Endothelial cell of umbilical vein (primary cell): ENCODE data around the gene S100A9.

Experiments
- CTCF ChIP-seq, 2 donors: IDR thresholded peaks; 1 replicate in 1 of 2; 2 replicates in 1 of 2; pipeline ENCODE4 v1.5.1; 2011; ENCODE audit warnings: low read length in 2 of 2, mild to moderate bottlenecking in 2 of 2, moderate library complexity in 2 of 2, control low read depth in 1 of 2, inconsistent platforms in 1 of 2, low read depth in 1 of 2; ENCODE audit not compliant: insufficient read depth in 1 of 2; ENCODE audit errors: extremely low read depth in 1 of 2
- EZH2 ChIP-seq: IDR thresholded peaks from 2 replicates; pipeline ENCODE4 v1.6.1; 2012; ENCODE audit warnings: borderline replicate concordance, low read depth, mild to moderate bottlenecking, moderate library complexity, low read length, inconsistent platforms; ENCODE audit not compliant: severe bottlenecking
- FOS ChIP-seq: IDR thresholded peaks from 2 replicates; pipeline ENCODE4 v1.6.1; 2011; ENCODE audit warnings: mild to moderate bottlenecking, low read length, moderate library complexity, borderline replicate concordance; ENCODE audit not compliant: insufficient read depth
- GATA2 ChIP-seq: IDR thresholded peaks from 2 replicates; pipeline ENCODE4 v1.7.0; 2011; ENCODE audit warnings: low read depth, mild to moderate bottlenecking, moderate library complexity, mixed read lengths, low read length; ENCODE audit not compliant: insufficient read length, insufficient read depth
- JUN ChIP-seq: IDR thresholded peaks from 2 replicates; pipeline ENCODE4 v1.6.1; 2011; ENCODE audit warnings: borderline replicate concordance, low read depth; ENCODE audit not compliant: insufficient read length, insufficient read depth
- MAX ChIP-seq: IDR thresholded peaks from 2 replicates; pipeline ENCODE4 v1.6.1; 2011; ENCODE audit not compliant: insufficient read depth, insufficient read length
- MYC ChIP-seq: IDR thresholded peaks from one replicate; pipeline ENCODE4 v1.6.1; 2011; ENCODE audit warnings: mild to moderate bottlenecking, low read depth, low read length
- POLR2A ChIP-seq: IDR thresholded peaks from 2 replicates; pipeline ENCODE4 v1.6.1; 2012; ENCODE audit warnings: low read depth, mild to moderate bottlenecking, control low read depth, low read length
- POLR2AphosphoS5 ChIP-seq: IDR thresholded peaks from 2 replicates; pipeline ENCODE4 v1.6.1; 2012; ENCODE audit warnings: low read depth, mild to moderate bottlenecking, control low read depth, low read length, moderate library complexity; ENCODE audit not compliant: insufficient read depth

- peak; percentile 5 to 35 for TF ChIP-seq CTCF (IDR thresholded peaks at IDR 0.05; ENCODE audit: extremely low read depth in 1 of 2, insufficient read depth in 1 of 2, low read depth in 1 of 2, low read length in 2 of 2)
- no peak for TF ChIP-seq POLR2A
- no peak for TF ChIP-seq MAX
- TF ChIP-seq GATA2 = no peak
- TF ChIP-seq POLR2AphosphoS5 = no peak
- TF ChIP-seq EZH2 = no peak
- TF ChIP-seq FOS = no peak
- TF ChIP-seq JUN = no peak
- TF ChIP-seq MYC = no peak
Observed at GRCh38 chr1:153353226-153353947, 4.3 kb upstream of the S100A9 start.
